Activated CD4-positive, alpha-beta T cell treated with anti-CD3 and anti-CD28 coated beads, Interleukin-2, Interleukin-4, amounts not matched to agents 100 ng/mL and 50 ng/mL, durations not matched to agents 16 hours and 8 hours (primary cell): Measurements from ENCODE around the gene ZNF664.
"Not testable (repeated sequence)": the region's sequence is repeated elsewhere in the genome, so short reads cannot be mapped to it uniquely, and the experiment has no call there.

Source experiments
- DNase-seq: peaks from one replicate; pipeline ENCODE4 v3.0.0-alpha.2; 2020; ENCODE audit warnings: low spot score

The ZNF664 gene

DNA sequence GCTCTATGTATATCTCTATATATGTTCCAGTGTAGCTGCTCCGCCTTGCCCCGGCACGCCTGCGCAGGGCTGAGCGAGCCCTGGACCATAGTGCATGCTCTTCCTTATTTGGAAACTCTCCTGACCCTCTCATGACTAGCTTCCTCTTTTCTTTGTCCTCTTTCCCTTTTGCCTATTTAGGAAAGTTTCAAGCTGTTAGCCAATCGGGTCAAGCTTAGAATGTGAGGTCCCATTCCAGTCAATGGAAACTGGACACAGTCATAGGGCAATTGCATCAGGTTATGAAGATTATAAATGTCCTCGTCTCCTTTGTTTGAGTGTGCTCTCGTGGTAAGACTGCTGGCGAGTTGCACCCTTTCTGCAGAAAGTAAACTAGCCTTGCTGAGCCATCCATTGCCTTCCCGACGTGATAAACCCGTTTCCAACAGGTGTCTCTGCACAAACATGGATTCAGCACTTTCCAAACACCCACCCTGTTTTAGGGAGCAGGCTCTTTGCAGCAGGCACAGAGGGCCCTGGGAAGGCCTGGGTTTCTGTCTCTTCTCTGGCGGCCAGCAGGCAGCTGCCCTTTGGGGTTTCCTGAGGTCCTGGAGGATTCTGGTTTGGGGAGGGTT is 31.3 kb upstream of the ZNF664 start:
- no peak for DNase-seq

DNA sequence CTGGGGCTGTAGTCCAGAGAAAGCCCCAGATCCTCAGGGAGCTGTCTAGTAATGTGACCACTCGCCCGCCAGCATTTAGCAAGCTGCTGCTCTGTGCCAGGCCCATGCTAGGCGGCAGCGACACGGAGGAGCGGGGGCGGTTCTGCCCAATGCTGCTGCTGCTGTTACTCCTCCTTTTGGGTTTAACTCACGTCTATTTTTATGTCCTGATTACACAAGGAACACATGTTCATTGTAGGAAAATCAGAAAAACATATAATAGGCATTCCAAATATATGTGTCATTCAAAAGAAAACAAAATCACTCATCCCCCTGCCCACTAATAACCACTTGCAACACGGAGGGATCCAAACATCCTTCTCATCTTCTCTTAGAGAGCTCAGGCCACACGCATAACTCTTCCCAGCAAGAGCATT is 30.8 kb upstream of the ZNF664 start:
- no peak for DNase-seq

DNA sequence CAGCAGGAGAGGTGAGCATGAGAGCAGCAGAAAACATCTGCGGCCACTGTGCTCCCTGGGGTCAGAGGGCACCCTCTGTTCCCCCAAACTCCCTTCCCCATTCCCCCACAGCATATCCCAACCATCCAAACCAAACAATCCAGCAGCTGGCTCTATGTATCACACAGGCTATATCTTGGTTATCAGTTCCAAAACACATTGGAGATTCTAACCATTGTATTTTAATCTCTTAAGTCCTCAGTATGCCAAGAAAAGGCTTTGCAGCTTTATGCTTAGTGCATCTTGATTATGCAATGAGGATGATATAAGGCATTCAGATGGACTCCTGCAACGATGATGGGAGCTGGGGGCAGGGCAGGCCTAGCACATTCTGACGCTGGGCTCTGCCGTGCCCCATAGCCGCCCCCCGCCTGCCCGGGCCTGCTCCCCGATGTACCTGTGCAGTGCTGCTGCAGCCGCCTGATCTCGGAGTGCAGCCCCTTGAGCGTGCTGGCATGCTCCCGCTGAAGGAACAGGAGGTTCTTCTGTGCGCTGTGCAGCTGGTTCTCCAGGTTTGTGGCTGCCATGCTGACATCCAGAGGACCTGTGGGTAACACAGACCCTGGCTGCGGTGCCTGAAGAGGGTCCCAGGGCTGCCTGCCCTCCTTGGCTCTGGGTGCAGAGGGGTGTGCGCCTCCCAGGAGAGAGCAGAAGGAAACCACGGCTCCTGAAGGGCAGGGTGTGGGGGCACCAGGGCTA is 29.9 kb upstream of the ZNF664 start:
- DNase-seq: no peak

DNA sequence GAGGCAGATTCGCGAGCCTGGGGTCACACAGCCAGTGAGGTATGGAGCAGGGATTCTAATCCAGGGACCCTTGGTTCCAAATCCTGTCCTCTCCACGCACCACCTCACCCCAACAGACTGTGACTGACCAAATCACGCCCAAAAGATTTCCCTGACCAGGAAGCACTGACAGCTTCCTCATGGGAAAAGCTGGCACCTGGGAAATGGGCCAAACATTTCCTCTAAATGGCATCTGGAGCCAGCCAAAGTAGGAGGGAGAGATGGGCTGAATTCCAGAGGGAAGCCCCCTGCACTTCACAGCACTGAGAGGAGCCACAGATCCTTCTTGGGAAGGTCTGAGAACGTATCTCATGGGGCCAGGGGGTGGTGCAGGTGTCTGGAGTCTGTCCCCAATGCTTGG is 29.2 kb upstream of the ZNF664 start:
- DNase-seq: no peak

DNA sequence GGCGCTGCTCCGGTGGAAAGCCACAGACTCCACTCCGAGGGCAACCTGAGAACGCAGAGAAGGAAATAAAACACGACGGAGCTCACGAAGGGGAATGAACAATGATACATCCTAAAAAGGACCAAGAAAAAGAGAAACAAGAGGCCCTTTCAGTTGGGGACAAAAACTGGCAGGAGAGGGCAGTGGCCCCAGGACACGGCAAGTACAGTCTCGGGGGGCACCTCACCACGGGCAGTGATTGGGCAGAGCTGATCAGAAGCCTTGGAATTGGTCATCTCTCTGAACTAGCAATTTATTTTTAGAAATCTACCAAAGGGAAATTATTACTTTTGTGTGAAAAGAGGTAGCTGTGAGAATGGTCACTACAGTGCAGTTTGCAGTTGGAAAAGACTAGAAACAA is 28.3 kb upstream of the ZNF664 start:
- DNase-seq: no peak

DNA sequence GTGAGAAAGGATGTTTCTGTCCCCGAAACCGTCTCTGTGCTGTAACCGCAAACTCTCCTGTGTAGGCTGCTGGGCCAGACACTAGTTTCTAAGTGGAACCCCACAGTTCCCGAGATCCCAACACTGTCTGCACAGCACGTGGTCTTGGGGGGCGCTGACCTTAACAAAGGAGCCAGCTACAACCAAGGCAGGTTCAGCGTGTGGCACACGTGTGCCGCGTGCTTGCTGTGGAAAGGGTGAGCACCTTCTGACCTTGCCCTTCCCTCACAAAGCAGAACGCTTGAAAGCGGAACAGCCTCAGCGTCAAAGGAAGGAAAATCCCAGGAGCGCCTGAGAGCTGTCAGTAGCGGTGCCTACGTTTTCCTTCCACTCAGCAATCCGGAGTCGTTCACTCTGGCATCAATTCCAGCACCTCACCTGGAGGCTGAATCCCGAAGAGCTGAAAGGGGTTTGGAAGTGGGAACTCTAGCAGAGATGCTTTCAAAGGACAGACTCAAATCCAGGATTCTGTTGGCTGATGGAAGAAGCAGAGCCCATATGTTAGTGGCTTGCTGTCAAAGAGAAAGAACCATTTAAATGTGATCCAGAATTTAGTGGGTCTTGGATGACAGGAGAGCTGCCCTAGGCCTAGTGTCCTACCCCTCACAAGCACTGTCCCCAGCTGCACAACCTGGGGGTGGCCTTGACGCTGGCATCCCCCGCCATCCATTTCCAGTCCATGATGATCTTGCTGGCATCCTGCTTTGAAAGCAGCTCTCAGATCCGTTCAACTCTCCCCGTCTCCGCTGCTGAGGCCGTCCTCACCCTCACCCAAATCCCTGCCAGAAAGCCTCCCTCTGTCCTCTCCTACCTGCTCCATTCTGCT is 27.5 kb upstream of the ZNF664 start:
- no peak for DNase-seq

DNA sequence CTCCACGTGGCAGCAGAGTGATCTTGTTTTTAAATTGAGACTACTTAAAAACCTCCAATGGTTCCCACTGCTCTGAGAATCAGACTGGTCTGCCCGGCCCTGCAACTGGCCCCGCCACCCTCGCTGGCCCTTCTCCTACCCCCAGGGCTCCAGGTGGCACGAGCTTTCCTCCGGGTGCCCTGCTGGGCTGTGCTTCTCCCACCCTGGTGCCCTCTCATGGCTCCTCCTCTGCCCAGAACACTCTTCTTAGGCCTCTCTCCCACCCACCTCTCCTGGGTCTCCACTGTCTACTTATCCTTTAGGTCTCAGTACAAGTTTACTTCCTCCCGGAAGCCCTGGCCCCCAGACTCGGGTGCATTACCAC is 26.9 kb upstream of the ZNF664 start:
- DNase-seq: no peak

DNA sequence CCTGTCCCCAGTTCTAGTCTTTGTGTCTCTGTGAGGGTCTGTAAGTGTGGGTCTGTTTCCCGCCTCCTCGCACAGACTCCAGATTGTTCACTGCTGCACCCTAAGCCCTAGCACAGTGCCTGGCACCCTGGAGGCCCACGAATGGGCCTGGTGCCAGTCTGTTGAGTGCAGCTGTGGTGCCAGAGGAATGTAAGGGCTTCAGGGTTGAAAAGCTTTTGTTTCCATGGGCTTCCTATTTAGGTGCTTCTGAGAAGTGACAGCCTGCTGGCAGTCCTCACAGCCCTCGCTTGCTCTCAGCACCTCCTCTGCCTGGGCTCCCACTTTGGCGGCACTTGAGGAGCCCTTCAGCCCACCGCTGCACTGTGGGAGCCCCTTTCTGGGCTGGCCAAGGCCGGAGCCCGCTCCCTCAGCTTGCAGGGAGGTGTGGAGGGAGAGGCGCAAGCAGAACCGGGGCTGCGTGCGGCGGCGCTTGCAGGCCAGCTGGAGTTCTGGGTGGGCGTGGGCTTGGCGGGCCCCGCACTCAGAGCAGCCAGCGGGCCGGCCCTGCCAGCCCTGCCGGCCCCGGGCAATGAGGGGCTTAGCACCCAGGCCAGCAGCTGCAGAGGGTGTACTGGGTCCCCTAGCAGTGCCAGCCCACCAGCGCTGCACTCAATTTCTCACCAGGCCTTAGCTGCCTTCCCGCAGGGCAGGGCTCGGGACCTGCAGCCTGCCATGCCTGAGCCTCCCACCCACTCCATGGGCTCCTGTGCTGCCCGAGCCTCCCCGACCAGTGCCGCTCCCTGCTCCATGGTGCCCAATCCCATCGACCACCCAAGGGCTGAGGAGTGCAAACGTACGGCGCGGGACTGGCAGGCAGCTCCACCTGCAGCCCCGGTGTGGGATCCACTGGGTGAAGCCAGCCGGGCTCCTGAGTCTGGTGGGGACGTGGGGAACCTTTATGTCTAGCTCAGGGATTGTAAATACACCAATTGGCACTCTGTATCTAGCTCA is 26.2 kb upstream of the ZNF664 start:
- not testable (repeated sequence) for DNase-seq

DNA sequence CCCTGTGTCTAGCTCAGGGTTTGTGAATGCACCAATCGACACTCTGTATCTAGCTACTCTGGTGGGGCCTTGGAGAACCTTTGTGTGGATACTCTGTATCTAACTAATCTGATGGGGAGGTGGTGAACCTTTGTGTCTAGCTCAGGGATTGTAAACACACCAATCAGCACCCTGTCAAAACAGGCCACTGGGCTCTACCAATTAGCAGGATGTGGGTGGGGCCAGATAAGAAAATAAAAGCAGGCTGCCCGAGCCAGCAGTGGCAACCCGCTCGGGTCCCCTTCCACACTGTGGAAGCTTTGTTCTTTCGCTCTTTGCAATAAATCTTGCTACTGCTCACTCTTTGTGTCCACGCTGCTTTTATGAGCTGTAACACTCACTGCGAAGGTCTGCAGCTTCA is 25.5 kb upstream of the ZNF664 start:
- not testable (repeated sequence) for DNase-seq

DNA sequence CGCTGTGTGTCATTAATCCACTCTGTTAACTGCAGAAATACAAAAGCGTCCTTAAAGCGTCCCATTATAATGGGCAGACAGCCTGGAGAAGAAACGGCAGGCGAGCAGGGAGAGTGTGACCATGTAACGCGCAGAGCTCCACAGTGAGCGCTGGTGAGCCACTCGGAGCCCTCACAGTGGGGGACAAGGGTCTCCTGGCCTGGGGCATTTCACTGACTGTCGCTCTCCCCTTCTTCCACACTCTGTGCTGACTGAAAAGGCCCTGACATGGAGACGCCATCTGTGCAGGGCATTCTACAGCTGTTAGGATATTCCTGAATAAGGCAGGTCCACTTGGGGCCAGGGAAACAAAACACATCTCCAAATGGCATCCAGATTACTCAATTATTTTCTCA is 24.6 kb upstream of the ZNF664 start:
- no peak for DNase-seq

DNA sequence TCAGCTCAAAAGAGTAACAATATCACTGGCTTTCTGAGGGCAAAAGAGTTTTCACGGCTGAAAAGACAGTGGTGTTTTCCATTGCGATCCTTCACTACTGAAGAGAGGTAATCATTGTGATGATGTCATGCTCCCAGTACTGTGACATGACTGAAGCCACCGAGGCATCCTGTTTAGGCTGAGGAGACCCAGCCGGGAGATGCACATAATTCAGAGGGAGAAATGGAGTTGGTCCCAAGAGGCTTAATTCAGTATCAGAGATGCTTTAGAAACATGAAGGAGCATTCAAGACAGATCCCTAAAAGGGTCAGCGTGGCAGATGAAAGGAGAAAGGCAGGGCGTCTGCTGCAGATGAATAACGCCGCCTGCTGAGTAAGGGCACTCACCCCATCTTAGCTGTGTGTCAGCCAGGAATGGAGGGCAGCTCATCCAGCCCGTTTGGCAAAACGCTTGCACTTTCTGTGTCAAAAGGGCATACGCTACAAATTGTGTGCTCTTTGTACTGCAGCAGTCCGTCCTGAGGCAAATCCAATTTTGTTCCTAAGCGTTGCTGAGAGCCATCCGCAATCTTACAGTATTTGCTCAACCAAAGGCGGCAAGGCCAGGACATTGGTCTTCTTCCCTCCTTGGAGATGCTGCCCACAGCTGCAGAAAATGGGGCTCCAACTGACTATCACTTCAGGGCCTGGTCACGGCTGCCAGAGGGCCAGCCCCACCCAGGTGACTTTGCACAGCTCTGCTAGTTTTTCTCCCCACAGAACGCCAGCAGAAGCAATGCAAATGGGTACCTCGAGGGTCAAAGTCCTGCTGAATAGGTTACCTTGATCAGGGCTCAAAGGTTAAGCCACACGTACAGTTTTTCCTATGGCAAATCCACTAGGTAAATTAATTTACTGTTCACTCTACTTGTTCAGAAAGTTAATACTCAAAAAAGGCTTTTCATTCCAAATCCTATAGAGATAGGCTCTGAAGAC is 23.9 kb upstream of the ZNF664 start:
- DNase-seq: no peak

DNA sequence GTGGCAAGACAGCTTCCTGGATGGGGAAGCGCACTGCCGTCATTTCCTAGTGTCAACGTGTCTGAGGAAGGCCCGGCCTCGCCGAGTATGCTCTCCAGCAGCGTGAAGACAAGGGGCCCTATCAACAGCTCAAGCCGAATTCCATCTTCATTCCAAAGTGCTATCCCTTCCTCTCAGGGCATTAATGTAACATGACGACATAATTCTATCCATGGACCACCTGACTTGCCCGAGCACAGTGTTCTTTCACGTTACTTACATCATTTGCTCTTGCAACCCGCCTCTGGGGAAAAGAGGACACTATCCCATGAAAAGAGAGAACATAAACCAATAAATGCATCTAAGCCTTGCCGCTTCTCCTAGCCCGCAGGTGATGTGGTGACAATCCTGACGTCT is 23.2 kb upstream of the ZNF664 start:
- DNase-seq: no peak

DNA sequence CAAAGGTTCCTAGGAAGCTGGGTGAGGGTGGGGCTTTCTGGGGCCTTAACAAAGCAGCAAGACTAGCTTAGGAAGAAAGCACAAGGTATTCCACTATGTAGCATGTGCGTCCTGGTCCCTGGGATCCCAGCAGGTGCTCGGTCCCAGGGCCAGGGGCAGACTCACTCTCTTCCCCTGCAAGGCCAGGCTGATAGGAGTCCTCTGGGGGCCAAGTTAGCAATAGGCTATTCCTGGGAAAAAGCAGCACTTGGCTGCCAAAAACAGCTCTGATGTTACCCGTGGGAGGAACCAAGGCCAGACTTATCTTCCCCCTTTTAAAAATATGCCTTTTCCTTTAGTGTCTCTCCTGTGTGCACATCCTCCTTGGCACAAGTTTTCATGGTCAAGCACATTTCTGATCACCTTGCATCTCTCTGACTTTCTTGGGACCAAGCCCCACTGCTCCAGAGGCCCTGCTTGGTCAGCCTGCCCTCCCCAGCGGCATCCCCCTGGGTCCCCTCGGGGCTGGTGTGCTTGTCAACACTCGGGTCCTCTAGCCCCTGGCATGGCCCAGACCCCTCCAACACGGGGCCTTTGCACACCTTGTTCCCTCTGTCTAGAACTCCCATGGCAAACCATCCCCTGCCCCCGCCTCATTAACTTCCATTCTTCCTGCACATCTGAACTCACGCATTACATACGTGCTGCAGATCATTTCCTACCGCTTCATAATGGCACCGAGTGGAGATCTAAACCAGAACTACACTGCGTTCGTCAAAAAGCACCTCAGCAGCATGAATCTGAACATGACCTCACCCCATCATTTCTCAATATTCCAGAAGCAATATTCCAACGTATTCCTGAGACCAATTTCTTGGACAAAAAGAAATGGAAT is 22.3 kb upstream of the ZNF664 start:
- DNase-seq: no peak

DNA sequence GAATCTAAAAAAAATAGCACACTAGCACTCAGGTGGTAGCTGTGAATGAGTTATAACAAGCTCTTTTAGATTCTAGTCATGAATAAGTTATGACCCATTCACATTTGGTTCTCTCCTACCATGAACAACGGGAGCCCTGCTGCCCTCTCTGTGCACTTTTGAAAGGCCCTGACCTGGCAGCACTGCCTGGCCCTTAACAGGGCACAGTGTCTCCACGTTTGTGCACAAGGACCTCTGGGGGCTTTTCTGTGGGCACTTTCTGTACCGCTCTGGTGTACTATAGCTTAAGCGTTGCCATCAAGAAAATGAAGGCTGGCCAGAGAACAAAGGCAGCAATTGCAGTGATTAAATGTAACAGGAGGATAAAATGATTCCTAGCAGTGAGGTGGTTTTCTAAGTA is 21.5 kb upstream of the ZNF664 start:
- no peak for DNase-seq

DNA sequence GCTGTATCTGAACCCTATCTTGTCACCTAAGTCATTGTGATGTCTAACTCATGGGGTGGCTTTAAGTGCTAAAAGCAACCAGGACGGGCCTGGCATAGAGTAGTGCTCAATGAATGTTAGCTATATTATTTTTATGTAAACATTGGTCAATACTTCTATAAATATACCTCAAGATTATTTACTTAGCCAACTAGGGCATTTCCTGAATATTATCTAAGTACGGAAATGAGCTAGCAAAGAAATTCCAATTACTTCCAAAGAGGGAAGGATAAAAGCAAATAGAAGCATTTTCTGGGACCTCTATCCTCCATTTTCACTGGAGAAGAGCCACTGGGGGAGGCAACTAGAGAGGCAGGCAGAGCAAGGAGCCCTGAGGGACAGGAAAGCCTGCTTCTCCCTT is 21.0 kb upstream of the ZNF664 start:
- no peak for DNase-seq

DNA sequence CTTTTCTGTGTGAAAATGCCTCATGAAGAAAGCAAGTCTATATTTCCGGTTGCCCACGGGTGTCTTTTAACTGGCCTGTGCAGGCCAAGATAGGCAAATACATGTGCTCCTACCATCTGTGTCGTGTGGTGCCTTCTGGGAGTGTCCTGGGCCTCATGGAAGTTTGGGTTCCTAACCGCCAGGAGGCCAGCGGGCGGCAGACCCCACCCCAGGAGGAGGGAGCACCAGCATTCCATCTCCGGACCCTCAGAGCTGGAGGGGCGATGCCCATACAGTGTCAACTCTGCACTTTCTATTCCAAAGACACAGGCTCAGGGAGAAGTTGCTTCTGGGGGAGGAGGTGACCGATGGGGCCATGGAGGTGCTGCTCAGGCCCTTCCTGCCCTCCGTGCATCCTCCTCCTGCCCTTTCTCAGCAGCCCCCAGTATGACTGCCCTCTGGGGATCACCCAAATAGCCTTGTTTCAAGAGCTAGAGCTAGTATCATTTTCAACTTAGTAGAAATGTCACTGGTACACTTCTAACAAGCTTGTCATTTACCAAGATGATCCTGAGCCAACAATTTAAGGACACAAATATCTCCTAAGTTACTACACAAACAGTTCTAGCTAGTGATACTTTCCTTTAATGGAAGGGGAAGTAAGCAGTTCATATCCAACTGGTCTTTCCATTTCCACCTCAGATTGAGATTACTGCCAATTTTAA is 18.2 kb upstream of the ZNF664 start:
- DNase-seq: no peak

DNA sequence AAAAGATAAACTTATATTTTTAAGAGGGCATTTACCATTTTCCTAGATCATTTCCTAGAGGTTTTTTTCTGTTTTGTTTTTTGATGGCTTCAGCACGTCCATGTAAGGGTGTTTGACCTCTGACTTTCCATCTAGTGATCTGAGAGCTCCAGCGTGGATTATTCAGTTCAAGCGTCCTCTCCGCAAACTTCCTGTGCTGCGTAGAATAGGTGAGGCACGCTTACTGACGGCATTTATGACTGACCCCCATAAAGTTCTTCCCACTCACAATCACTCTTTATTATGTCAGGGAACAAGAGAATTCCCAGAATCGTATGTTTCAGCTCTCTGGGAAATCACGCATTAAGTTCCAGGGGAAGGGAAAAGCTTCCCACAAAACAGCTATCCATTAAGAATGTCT is 16.8 kb upstream of the ZNF664 start:
- no peak for DNase-seq

DNA sequence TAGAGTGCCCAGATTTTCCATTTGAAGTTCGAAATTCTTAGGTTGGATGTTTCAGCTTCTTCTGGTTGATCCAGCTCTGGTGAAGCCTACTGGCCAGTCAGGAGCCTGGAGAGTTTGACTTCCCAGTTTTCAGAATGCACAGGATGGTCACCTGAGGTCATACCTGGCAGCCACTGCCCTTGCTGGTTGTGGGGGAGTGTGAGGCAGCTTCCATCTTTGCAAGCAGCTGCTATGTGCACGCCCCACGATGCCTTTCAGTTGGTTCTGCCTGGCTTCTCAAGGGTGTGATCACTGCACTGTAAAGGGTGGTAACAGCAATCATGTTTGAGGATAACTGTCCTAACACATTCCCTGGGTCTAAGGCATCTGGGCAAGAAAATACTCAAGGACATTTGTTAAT is 15.8 kb upstream of the ZNF664 start:
- no peak for DNase-seq

DNA sequence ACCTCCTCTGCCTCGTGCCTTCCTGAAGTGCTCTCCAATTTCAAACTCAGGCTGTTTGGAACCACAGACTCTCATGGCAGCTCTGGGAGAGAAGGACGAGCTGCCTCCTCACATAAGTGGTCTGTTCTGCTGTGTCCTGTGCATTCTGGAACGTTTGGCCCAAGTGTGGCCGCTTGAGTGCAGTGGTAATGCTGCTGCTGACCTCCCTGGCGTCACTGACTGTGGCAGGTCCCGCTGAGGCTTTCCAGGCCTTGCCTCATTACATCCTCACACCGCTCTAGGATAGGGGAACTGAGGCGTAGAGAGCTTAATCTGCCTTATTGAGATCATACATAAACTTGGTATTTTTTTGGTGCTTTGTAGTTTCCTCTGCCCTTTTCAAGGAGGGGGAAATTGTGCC is 14.6 kb upstream of the ZNF664 start:
- no peak for DNase-seq
